ENCODE data around the gene SMYD2.
"Not testable (repeated sequence)": the region's sequence is repeated elsewhere in the genome, so short reads cannot be mapped to it uniquely, and the experiment has no call there.

- TF ChIP-seq, protein P1, sequence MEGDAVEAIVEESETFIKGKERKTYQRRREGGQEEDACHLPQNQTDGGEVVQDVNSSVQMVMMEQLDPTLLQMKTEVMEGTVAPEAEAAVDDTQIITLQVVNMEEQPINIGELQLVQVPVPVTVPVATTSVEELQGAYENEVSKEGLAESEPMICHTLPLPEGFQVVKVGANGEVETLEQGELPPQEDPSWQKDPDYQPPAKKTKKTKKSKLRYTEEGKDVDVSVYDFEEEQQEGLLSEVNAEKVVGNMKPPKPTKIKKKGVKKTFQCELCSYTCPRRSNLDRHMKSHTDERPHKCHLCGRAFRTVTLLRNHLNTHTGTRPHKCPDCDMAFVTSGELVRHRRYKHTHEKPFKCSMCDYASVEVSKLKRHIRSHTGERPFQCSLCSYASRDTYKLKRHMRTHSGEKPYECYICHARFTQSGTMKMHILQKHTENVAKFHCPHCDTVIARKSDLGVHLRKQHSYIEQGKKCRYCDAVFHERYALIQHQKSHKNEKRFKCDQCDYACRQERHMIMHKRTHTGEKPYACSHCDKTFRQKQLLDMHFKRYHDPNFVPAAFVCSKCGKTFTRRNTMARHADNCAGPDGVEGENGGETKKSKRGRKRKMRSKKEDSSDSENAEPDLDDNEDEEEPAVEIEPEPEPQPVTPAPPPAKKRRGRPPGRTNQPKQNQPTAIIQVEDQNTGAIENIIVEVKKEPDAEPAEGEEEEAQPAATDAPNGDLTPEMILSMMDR (IDR thresholded peaks at IDR 0.05) = not testable (repeated sequence)
- TF ChIP-seq ZNF138 (CRISPR knock-in tag; conservative IDR thresholded peaks at IDR 0.05); TCF7 (CRISPR knock-in tag; IDR thresholded peaks at IDR 0.05; ENCODE audit: low read depth); MXD4 (CRISPR knock-in tag; IDR thresholded peaks at IDR 0.05; ENCODE audit: borderline replicate concordance); NR1H2 (CRISPR knock-in tag; IDR thresholded peaks at IDR 0.05); SP1 (CRISPR knock-in tag; conservative IDR thresholded peaks at IDR 0.05); GABPB1 (CRISPR knock-in tag; IDR thresholded peaks at IDR 0.05); ESRRA (CRISPR knock-in tag; IDR thresholded peaks at IDR 0.05; ENCODE audit: borderline replicate concordance): not testable (repeated sequence)
- TF ChIP-seq, protein P2, sequence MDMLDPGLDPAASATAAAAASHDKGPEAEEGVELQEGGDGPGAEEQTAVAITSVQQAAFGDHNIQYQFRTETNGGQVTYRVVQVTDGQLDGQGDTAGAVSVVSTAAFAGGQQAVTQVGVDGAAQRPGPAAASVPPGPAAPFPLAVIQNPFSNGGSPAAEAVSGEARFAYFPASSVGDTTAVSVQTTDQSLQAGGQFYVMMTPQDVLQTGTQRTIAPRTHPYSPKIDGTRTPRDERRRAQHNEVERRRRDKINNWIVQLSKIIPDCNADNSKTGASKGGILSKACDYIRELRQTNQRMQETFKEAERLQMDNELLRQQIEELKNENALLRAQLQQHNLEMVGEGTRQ (CRISPR knock-in tag; IDR thresholded peaks at IDR 0.05) = not testable (repeated sequence)
- TF ChIP-seq, protein P3, sequence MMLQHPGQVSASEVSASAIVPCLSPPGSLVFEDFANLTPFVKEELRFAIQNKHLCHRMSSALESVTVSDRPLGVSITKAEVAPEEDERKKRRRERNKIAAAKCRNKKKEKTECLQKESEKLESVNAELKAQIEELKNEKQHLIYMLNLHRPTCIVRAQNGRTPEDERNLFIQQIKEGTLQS (CRISPR knock-in tag; conservative IDR thresholded peaks at IDR 0.05) = not testable (repeated sequence)
- TF ChIP-seq, protein P4, sequence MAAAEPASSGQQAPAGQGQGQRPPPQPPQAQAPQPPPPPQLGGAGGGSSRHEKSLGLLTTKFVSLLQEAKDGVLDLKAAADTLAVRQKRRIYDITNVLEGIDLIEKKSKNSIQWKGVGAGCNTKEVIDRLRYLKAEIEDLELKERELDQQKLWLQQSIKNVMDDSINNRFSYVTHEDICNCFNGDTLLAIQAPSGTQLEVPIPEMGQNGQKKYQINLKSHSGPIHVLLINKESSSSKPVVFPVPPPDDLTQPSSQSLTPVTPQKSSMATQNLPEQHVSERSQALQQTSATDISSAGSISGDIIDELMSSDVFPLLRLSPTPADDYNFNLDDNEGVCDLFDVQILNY (CRISPR knock-in tag; IDR thresholded peaks at IDR 0.05) = not testable (repeated sequence)
Observed at GRCh38 chr1:214275700-214276099, 5.3 kb upstream of the SMYD2 start.
